A549 treated with ZK216348 at 1 μM for 4 hours (cell line): ENCODE measurements around the gene SPDYE9. TPM values are rescaled to one million over a fixed set of nuclear protein-coding genes. Genes with fewer than 3 reads are reported as not detected.

Experiments
- total RNA-seq: library from RNA; stranded (reverse); fragments of 200-300 nt; extraction: Qiagen RNA extraction; gene quantifications from 5 replicates; pipeline ENCODE4 v1.2.3, GENCODE V29; 2022; ENCODE audit warnings: low read depth

SPDYE9 gene, protein sequence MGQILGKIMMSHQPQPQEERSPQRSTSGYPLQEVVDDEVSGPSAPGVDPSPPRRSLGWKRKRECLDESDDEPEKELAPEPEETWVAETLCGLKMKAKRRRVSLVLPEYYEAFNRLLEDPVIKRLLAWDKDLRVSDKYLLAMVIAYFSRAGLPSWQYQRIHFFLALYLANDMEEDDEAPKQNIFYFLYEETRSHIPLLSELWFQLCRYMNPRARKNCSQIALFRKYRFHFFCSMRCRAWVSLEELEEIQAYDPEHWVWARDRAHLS
- not detected in 5 replicates for total RNA-seq

DNA sequence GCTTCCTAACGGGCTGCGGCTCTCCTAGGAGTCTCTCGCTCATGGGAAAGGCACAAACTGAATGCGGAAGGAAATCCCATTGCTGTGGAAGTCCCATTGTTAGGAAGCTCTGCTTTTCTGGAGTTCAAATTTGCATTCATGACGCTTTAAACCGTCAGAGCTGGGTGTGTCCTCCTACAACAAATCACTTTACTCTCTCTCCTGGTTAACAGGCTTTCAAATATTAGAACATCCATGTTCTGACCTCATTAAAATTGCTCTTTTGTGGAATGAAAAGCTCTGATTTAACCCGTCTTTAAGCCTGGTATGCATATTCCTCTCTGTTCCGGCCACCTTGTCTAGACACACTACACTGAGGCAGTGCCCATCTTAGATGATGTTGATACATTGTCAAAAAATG, at the start of gene SPDYE9:
Gene SPDYE9, minus strand, starts transcription at position 101 of the 400 bp plus-strand sequence. CDS start 1,800 bp downstream, outside the sequence.

DNA sequence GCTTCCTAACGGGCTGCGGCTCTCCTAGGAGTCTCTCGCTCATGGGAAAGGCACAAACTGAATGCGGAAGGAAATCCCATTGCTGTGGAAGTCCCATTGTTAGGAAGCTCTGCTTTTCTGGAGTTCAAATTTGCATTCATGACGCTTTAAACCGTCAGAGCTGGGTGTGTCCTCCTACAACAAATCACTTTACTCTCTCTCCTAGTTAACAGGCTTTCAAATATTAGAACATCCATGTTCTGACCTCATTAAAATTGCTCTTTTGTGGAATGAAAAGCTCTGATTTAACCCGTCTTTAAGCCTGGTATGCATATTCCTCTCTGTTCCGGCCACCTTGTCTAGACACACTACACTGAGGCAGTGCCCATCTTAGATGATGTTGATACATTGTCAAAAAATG, 28.0 kb downstream of the SPDYE9 start, which contains the start of gene SPDYE11:
Gene SPDYE11, minus strand, starts transcription at position 101 of the 400 bp plus-strand sequence. CDS start 1,800 bp downstream, outside the sequence.

GRCh38 chr7:73029666-73030065, 56.2 kb downstream of the SPDYE9 start, which contains the start of gene SPDYE8:
SPDYE8 (minus strand) TSS chr7:73029766; CDS start chr7:73027966, 1,800 bp downstream.

Other genes with a start within 250 kb of the SPDYE9 start
- 28.9 to 43.8 TPM (median 39.7 TPM) in 5 replicates for gene POM121, start 160.9 kb downstream of the SPDYE9 start, total RNA-seq
- gene TRIM74, start 116.6 kb downstream of the SPDYE9 start, total RNA-seq = 0.13 to 0.36 TPM (median 0.21 TPM) in 3 of 5 replicates, not detected in the others
- gene SPDYE8, start 56.3 kb downstream of the SPDYE9 start, total RNA-seq = not detected in 5 replicates
- gene SPDYE11, start 28.1 kb downstream of the SPDYE9 start, total RNA-seq = not detected in 5 replicates
- gene NSUN5, start 222.8 kb upstream of the SPDYE9 start, total RNA-seq = 43.3 to 66.7 TPM (median 59.9 TPM) in 5 replicates
- not detected in 5 replicates for gene TRIM50, start 242.0 kb upstream of the SPDYE9 start, total RNA-seq
- not detected in 5 replicates for gene FKBP6, start 242.1 kb upstream of the SPDYE9 start, total RNA-seq